GM12873 (cell line): ENCODE results near the gene CLDN3.

Experiments
- CTCF ChIP-seq: IDR thresholded peaks from 2 replicates; pipeline ENCODE4 v1.5.1; 2012; ENCODE audit warnings: low read depth, mild to moderate bottlenecking, moderate library complexity, low read length, control low read depth; ENCODE audit not compliant: insufficient read depth; ENCODE audit errors: missing control alignments

The CLDN3 gene

GRCh38 chr7:73740771-73741170 is 29.3 kb downstream of the CLDN3 start:
- no peak for TF ChIP-seq CTCF

GRCh38 chr7:73740212-73740611 is 29.9 kb downstream of the CLDN3 start:
- TF ChIP-seq CTCF: no peak

- TF ChIP-seq CTCF: no peak
These were observed 30.7 kb downstream of the CLDN3 start for GRCh38 chr7:73739387-73739767.

GRCh38 chr7:73738612-73739386 is 31.3 kb downstream of the CLDN3 start, which contains the start of gene ABHD11:
Gene ABHD11, minus strand, starts transcription at chr7:73738802. Its CDS starts 32 bp downstream, at chr7:73738770.
- TF ChIP-seq CTCF: no peak

- TF ChIP-seq CTCF: no peak
These were observed 31.9 kb downstream of the CLDN3 start for GRCh38 chr7:73738220-73738611.

- no peak for TF ChIP-seq CTCF
These were observed 32.4 kb downstream of the CLDN3 start for GRCh38 chr7:73737491-73738219.

- no peak for TF ChIP-seq CTCF
These were observed 33.2 kb downstream of the CLDN3 start for GRCh38 chr7:73736885-73737284.
